ENCODE measurements around the gene PLXDC1.

Gene PLXDC1

GRCh38 chr17:39151150-39151942 is at the start of gene PLXDC1:
TSS of gene PLXDC1 (minus strand) at chr17:39151637. CDS start at chr17:39151437, 200 bp downstream.
- DNase-seq = peak in 2 of 3 experiments; percentile 33 to 36

DNA sequence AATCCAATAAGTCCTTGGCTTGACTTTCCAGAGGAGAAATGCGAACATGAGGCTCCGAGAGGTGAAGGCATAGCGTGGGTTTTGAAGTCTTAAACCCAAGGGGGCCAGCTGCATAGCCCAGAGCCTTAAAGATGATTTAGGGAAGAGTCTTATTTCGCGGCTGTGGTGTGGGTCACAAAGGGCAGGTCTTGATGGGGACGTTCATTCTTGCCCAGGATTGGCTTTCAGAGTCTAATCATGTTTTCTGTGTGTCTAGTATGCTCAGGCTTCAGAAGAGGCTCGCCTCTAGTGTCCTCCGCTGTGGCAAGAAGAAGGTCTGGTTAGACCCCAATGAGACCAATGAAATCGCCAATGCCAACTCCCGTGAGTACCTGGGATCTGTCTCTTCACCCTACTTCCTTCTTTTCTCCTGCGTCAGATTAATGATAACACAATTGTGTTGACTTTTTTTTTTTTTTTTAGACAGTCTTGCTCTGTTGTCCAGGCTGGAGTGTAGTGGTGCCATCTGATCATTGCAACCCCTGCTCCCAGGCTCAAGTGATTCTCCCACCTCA is 49.6 kb upstream of the PLXDC1 start:
- peak in 1 of 3 experiments; percentile 12 for DNase-seq

DNA sequence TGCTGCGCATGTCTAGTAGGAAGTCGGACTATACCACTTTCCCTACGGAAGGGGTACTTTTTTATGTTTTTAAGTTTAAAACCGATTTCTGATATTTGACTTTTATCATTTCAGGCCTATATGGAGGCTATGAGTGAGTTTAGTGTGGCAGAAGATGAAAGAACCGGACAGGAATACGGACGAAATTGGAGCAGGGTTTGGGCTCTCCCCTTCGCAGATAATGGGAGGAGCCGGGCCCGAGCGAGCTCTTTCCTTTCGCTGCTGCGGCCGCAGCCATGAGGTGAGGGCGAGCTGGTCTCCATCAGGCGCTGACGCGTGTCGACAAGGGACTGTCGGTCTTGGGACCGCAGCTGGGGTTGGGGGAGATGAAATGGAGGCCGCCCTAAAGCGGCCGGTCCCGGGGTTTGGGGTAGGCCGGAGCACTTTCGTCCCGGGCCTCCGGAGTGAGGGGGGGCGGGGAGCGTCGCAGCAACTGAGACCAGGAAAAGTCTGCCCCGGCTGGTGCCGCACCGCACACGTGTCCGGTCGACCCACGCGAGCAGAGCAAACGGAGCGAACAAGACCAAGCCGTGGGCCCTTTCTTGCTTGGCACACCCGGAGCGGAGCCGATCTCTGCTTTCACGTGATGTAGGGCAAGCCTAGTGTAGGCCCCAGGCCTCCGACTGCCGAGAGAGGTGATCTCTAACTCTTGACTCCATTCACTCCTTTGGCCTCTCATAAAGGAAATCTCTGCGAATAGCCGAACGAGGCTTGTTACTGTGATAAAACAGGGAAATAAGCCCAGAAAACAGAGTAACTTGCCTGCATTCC is 48.8 kb upstream of the PLXDC1 start, which contains the start of gene RPL19:
Gene RPL19 (plus strand): TSS at position 214 of the 810 bp plus-strand sequence. CDS start 62 bp downstream, at position 276.
- peak in 2 of 3 experiments; percentile 89 to 93 for DNase-seq

DNA sequence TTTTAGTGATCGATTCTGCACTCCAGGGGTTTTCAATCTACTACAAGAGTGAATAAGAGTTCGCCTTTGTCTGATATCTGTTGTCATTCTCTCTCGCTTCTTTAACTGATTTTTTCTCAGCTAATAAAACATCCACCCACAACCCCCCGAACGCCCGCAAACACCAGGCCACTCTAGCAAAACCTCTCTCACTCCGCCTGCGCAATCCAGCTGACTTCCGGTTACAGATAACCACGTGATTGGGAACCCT is 48.3 kb upstream of the PLXDC1 start:
- peak in 2 of 3 experiments; percentile 89 to 98 for DNase-seq

DNA sequence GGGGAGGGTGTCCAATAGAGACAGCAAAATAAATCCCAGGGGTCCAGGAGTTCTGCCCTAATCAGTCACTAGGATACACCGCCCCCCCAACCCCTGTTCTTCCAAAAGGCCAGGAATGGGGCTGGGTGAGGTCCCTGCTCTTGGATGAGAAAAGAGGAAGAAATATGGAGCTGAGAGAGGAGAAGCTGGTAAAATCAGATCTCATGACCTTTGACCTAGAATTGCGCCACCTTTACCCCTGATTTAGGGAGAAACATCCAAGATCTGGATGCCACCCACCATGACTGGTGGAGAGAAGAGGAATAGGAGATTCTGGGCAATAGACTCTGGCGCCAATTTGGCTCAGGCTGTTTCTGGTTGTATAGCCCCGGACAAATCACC is 46.7 kb upstream of the PLXDC1 start:
- DNase-seq = no peak

- DNase-seq = peak; percentile 76 to 83 (median 83)
Measured at GRCh38 chr17:39197380-39198185, 46.1 kb upstream of the PLXDC1 start, which contains the start of gene CACNB1. TSS of gene CACNB1 (minus strand) at chr17:39197669. CDS start at chr17:39197495, 174 bp downstream.

DNA sequence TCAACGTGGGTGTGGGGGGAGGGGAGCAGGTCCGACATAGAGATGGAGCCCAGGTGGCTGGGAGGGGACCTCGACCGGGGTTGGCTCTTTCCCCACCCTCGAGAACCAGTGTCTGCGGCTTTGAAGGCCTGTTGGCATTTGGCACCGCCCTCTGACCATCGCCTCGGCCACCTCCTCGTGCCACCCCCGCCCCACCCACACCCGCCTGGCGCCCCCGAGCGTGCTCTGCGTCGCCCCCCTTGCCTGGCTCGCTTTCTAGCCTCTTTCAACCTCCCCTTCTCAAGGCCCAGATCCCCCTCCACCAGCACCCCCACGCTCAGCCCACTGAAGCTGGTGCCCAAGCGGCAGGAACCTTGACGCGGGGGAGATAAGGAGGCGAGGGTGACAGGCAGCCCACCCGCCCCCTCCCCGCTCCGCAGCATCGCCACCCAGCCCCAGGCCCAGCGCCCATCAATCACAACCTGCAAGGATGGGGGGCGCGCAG is 45.4 kb upstream of the PLXDC1 start:
- peak in 2 of 3 experiments; percentile 61 for DNase-seq

DNA sequence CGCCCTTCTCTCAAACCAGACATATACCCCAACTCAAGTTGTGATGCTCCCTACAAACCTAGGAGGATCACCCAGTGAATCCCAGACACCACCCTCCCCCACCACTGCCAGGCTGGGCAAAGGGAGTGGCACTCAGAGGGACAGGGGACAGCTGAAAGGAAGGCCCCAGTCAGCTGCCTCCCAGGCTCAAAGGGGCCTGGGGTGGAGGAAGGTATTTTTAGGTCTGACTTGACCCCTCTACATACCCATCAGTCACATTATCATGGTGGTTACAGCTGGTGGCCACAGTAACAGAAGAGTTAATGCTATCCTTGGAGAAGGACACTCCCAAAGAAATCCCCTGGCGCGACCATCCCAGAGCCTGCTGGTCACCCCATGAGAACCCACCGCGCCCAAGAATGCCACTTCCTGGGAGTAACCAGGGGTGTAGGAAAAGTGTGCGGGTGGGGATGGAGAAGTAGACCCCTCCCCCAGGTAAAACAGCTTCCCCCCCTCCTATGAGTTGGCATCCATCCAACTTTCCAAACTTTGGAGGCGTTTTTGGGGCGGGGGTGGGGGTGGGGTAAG is 44.9 kb upstream of the PLXDC1 start:
- peak in 2 of 3 experiments; percentile 23 to 40 for DNase-seq

DNA sequence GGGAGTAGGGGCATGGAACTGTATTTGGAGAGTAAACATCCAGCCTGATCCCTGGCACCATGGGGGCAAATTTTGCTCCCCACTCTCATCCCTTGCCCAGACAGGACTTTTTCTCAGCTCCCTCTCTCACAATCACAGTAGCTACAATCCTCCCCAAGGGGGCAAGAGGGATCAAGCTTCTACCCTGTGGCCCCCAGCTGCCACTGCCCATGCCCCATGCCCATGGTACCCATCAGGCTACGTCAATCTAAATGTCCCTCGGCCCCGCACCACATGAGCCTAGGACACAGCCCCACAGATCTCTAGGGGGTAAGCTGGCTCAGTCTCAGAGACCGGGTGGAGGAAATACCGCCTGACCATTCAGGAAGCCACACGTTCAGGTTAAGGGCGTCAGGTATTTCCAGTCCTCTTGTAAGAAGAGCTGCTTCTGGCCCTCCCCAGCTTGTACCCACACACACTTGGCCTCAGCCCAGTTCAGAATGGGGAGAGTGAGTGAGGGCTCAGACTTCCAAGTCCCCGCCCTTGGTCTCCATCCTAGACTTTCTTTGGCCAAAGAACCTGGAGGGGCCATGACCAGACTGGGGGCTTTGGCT is 44.2 kb upstream of the PLXDC1 start:
- DNase-seq = no peak

DNA sequence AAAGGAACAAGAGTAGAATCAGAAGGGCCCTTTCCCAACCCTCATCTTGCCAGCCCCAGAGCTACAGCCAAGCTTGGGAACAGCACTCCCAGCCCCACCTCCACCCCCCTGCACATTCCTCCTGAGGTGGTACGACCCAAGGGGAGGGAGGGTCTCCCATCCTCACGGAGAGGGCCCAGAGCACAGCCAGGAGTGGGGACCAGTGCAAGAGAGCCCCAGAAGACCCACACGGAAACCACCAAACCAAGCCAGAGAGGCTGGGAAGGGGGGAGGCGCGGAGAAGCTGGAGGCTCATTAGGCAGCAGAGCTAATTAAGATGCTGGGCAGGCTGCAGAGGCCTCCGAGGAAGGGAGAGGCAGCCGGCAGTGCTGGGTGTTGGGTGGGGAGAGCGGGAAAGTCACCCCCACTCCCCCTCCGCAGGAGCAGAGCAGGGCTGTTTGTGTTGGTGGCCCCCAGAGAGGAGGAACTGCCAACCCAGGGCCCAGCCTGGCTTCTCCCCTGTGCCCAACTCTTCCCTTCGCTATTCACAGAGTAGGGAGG is 43.6 kb upstream of the PLXDC1 start:
- no peak for DNase-seq

GRCh38 chr17:39194089-39194984 is 42.9 kb upstream of the PLXDC1 start:
- DNase-seq = no peak

DNA sequence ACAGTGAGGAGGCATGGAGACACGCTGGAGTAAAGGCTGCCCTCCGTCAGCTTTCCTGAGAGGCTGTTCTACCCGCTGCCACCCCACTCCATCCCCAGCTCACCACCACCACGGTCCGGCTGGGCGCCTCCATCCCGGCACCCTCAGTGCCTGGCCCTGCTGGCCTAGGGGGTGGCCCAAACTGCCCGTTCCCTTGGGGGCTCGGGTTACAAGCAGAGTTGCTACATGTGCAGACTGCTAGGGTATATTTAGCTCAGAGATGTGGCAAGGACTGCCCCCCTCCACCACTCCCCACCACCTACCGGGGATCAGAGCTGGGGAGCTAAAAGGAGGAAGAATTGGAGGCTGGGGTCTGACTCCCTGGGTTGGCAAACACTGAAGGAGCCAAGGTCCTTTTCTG is 41.9 kb upstream of the PLXDC1 start:
- no peak for DNase-seq

GRCh38 chr17:39192901-39193300 is 41.5 kb upstream of the PLXDC1 start:
- DNase-seq = no peak

GRCh38 chr17:39191750-39192510 is 40.5 kb upstream of the PLXDC1 start:
- no peak for DNase-seq

GRCh38 chr17:39187152-39187830 is 35.9 kb upstream of the PLXDC1 start:
- DNase-seq = no peak

DNA sequence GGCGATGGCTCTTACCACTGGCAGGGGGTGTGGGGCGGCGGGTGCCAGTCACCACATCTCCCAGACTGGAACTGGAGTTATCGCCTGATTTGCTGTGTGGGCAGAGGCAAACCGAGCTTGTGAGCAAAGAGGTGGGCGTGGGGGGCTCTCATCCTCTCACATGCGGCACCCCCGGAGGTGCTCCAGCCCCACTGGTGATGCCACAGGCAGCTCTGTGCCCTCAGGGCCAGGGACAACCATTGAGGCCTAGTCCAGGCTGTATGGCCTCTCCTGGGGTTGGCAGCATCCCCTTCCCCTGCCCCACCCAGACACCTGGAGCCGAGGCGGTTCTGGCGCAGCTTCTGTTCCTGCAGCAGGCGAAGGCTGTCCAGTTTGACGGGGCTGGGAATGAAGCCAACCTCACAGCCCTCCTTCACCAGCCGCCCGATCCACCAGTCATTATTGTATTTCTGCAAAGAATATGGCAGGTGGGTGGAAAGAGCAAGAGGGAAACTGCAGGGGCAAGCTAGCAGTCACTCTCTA is 35.1 kb upstream of the PLXDC1 start:
- no peak for DNase-seq

DNA sequence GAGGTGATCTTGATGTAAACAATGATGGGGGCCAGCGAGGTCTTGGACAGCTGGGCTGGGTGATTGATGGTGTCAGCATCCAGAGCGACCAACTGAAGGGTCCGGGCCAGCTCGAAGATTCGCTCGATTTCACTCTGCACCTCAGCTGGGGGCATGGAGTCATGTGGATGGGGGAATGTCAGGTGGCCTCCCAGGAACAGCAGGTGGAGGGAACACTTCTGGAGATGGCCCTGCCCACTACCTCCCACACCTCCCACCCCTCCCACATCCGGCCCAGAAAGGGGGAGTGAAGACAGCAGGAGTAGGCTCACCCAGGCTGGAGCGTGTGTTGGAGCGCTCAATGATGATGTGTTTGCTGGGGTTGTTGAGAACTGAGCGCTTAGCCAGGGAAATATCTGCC is 32.3 kb upstream of the PLXDC1 start:
- DNase-seq = no peak

- DNase-seq = no peak
Measured at GRCh38 chr17:39183045-39183444, 31.6 kb upstream of the PLXDC1 start.

- no peak for DNase-seq
Measured at GRCh38 chr17:39181303-39181702, 29.9 kb upstream of the PLXDC1 start.
